ENCODE results near the gene BTBD9.

GRCh38 chr6:38533064-38533463, 106.7 kb downstream of the BTBD9 start:
- TF ChIP-seq ZBTB40 (IDR thresholded peaks at IDR 0.05) (no peak), ZBTB40 (CRISPR knock-in tag; IDR thresholded peaks at IDR 0.05) (no peak), CTCF (IDR thresholded peaks at IDR 0.05 in 2 of 3, conservative IDR thresholded peaks at IDR 0.05 in 1 of 3; ENCODE audit: insufficient read depth in 2 of 3, low read depth in 1 of 3, low read length in 3 of 3) (no peak), NFIC (IDR thresholded peaks at IDR 0.05) (no peak), ZNF512 (tag; IDR thresholded peaks at IDR 0.05) (no peak), ZNF311 (CRISPR knock-in tag; IDR thresholded peaks at IDR 0.05) (no peak), RFX5 (IDR thresholded peaks at IDR 0.05; ENCODE audit: low read depth, low read length) (no peak), POLR3A (IDR thresholded peaks at IDR 0.05; ENCODE audit: borderline replicate concordance, extremely low read depth, insufficient read depth, insufficient read length) (no peak), GABPA (tag; conservative IDR thresholded peaks at IDR 0.05; ENCODE audit: low read depth) (no peak), FOXA1 (IDR thresholded peaks at IDR 0.05; ENCODE audit: borderline replicate concordance) (no peak), EP300 (IDR thresholded peaks at IDR 0.05; ENCODE audit: low read length) (no peak)
